Endothelial cell of umbilical vein (primary cell): Measurements from ENCODE around the gene TUBA3D. TPM values are rescaled to one million over a fixed set of nuclear protein-coding genes. Genes with fewer than 3 reads are reported as not detected.
"Not testable (repeated sequence)": the region's sequence is repeated elsewhere in the genome, so short reads cannot be mapped to it uniquely, and the experiment has no call there.

Experiments used
- BruUV-seq: library from RNA; stranded (reverse); fragments of 400-500 nt; replicated peaks from 2 replicates; lab custom pipeline; 2021; lab: Mats Ljungman, UMichigan
- CTCF ChIA-PET: fragments of 300-600, 350-600 bp; sonication (Branson Sonifier 250); formaldehyde crosslinking; loops from one replicate; lab custom pipeline; 2021; ENCODE audit warnings: antibody characterized with exemption, inconsistent platforms; lab: Charles Lee
- POLR2A ChIA-PET: fragments of 300-600, 350-600 bp; sonication (Branson Sonifier 250); formaldehyde crosslinking; loops from one replicate; lab custom pipeline; 2021; ENCODE audit warnings: antibody characterized with exemption, inconsistent platforms; lab: Charles Lee
- DNase-seq: peaks from one replicate; pipeline ENCODE4 v3.0.0-alpha.2; 2011; ENCODE audit warnings: low read depth, low spot score
- FAIRE-seq: peaks from 2 replicates; lab custom pipeline; 2011; peaks lifted over from hg19 to GRCh38; lab: Jason Lieb, UNC
- H2AFZ ChIP-seq: 2 replicates; pipeline ENCODE4 v1.6.0; 2012; ENCODE audit warnings: low read depth, low read length, control low read depth, inconsistent platforms
- H3K27ac ChIP-seq: 2 replicates; pipeline ENCODE4 v1.5.1; 2011; ENCODE audit warnings: low read depth, mild to moderate bottlenecking, control low read depth, low read length, moderate library complexity; ENCODE audit not compliant: insufficient read depth
- H3K27me3 ChIP-seq, 2 experiments: 2 replicates each; pipeline versions ENCODE4 v1.6.0 to v1.6.1; 2011; ENCODE audit warnings: low read length in 2 of 2, mixed read lengths in 1 of 2; ENCODE audit not compliant: control insufficient read depth in 2 of 2, insufficient read depth in 2 of 2
- H3K36me3 ChIP-seq, 2 experiments: 2 replicates in 1 of 2; 3 replicates in 1 of 2; pipeline ENCODE4 v1.5.1; 2011; ENCODE audit warnings: low read length in 2 of 2, mild to moderate bottlenecking in 1 of 2, moderate library complexity in 1 of 2; ENCODE audit not compliant: control insufficient read depth in 2 of 2, insufficient read depth in 2 of 2; ENCODE audit errors: extremely low read depth in 1 of 2
- H3K4me1 ChIP-seq: 3 replicates; pipeline ENCODE4 v1.5.1; 2011; ENCODE audit warnings: mild to moderate bottlenecking, low read length; ENCODE audit not compliant: control insufficient read depth, insufficient read depth; ENCODE audit errors: extremely low read depth
- H3K4me2 ChIP-seq: 2 replicates; pipeline ENCODE4 v1.6.1; 2011; ENCODE audit warnings: low read length, control low read depth, mixed read lengths; ENCODE audit not compliant: insufficient read depth
- H3K4me3 ChIP-seq, 3 experiments: fragments of 200-600 bp in 1 of 3; sonication (generic), shearing (Covaris generic) in 1 of 3; replicated peaks in 1 of 3; 2 replicates each; pipeline ENCODE4 v1.5.1; 2011 to 2016; ENCODE audit warnings: control low read depth in 3 of 3, low read length in 3 of 3, mild to moderate bottlenecking in 2 of 3, inconsistent platforms in 1 of 3, low read depth in 1 of 3, moderate library complexity in 1 of 3; ENCODE audit not compliant: insufficient read depth in 1 of 3
- H3K79me2 ChIP-seq: 2 replicates; pipeline ENCODE4 v1.6.0; 2012; ENCODE audit warnings: low read length, inconsistent platforms; ENCODE audit not compliant: control insufficient read depth, insufficient read depth
- H3K9ac ChIP-seq: replicated peaks from 2 replicates; pipeline ENCODE3; 2011; ENCODE audit warnings: low read length, control low read depth; ENCODE audit not compliant: insufficient read depth; ENCODE audit errors: extremely low read depth
- H3K9me1 ChIP-seq: replicated peaks from 3 replicates; pipeline ENCODE4 v1.6.0; 2011; ENCODE audit warnings: mild to moderate bottlenecking, low read length; ENCODE audit not compliant: control insufficient read depth, insufficient read depth; ENCODE audit errors: extremely low read depth
- H3K9me3 ChIP-seq: replicated peaks from 2 replicates; pipeline ENCODE4 v1.5.1; 2012; ENCODE audit warnings: low read length, inconsistent platforms; ENCODE audit not compliant: control insufficient read depth, insufficient read depth
- H4K20me1 ChIP-seq: replicated peaks from 2 replicates; pipeline ENCODE3; 2011; ENCODE audit warnings: mild to moderate bottlenecking, low read length; ENCODE audit not compliant: control insufficient read depth, insufficient read depth; ENCODE audit errors: extremely low read depth
- CTCF ChIP-seq, 2 donors: IDR thresholded peaks; 1 replicate in 1 of 2; 2 replicates in 1 of 2; pipeline ENCODE4 v1.5.1; 2011; ENCODE audit warnings: low read length in 2 of 2, mild to moderate bottlenecking in 2 of 2, moderate library complexity in 2 of 2, control low read depth in 1 of 2, inconsistent platforms in 1 of 2, low read depth in 1 of 2; ENCODE audit not compliant: insufficient read depth in 1 of 2; ENCODE audit errors: extremely low read depth in 1 of 2
- EZH2 ChIP-seq: IDR thresholded peaks from 2 replicates; pipeline ENCODE4 v1.6.1; 2012; ENCODE audit warnings: borderline replicate concordance, low read depth, mild to moderate bottlenecking, moderate library complexity, low read length, inconsistent platforms; ENCODE audit not compliant: severe bottlenecking
- FOS ChIP-seq: IDR thresholded peaks from 2 replicates; pipeline ENCODE4 v1.6.1; 2011; ENCODE audit warnings: mild to moderate bottlenecking, low read length, moderate library complexity, borderline replicate concordance; ENCODE audit not compliant: insufficient read depth
- GATA2 ChIP-seq: IDR thresholded peaks from 2 replicates; pipeline ENCODE4 v1.7.0; 2011; ENCODE audit warnings: low read depth, mild to moderate bottlenecking, moderate library complexity, mixed read lengths, low read length; ENCODE audit not compliant: insufficient read length, insufficient read depth
- JUN ChIP-seq: IDR thresholded peaks from 2 replicates; pipeline ENCODE4 v1.6.1; 2011; ENCODE audit warnings: borderline replicate concordance, low read depth; ENCODE audit not compliant: insufficient read length, insufficient read depth
- MYC ChIP-seq: IDR thresholded peaks from one replicate; pipeline ENCODE4 v1.6.1; 2011; ENCODE audit warnings: mild to moderate bottlenecking, low read depth, low read length
- POLR2A ChIP-seq: IDR thresholded peaks from 2 replicates; pipeline ENCODE4 v1.6.1; 2012; ENCODE audit warnings: low read depth, mild to moderate bottlenecking, control low read depth, low read length
- POLR2AphosphoS5 ChIP-seq: IDR thresholded peaks from 2 replicates; pipeline ENCODE4 v1.6.1; 2012; ENCODE audit warnings: low read depth, mild to moderate bottlenecking, control low read depth, low read length, moderate library complexity; ENCODE audit not compliant: insufficient read depth
- dilution Hi-C: fragments of 300-500 bp; cut with MboI; formaldehyde crosslinking; loops from one replicate; pipeline ENCODE4 v1.15.0; 2019; ENCODE audit warnings: low sequenced_read_pairs; ENCODE audit not compliant: extremely low pct_ligation_motif_present
- intact Hi-C: fragments of 100-400 bp; cut with micrococcal nuclease; formaldehyde crosslinking; loops from one replicate; pipeline ENCODE4 v1.10.0; 2022
- polyA plus RNA-seq, 4 experiments: library from polyadenylated mRNA; depleted of rRNA in 3 of 4; stranded (reverse) in 3 of 4; unstranded in 1 of 4; fragments of >200 nt; gene quantifications; 2 replicates each; pipeline versions ENCODE4 v1.2.1 to v1.2.3, GENCODE V29; 2011 to 2012; ENCODE audit warnings: missing spikeins in 1 of 4
- total RNA-seq: library from RNA; stranded (reverse); gene quantifications from 2 replicates; pipeline ENCODE4 v1.2.3, GENCODE V29; 2021
- TF ChIP-seq, protein P1 (sequence below): IDR thresholded peaks from 2 replicates; pipeline ENCODE4 v1.6.1; 2011; ENCODE audit not compliant: insufficient read depth, insufficient read length

Gene TUBA3D
- total and polyA plus RNA-seq, 2 donors (not counting 3 experiments of a cell fraction or from before 2014, with no cell fraction given): not detected

DNA sequence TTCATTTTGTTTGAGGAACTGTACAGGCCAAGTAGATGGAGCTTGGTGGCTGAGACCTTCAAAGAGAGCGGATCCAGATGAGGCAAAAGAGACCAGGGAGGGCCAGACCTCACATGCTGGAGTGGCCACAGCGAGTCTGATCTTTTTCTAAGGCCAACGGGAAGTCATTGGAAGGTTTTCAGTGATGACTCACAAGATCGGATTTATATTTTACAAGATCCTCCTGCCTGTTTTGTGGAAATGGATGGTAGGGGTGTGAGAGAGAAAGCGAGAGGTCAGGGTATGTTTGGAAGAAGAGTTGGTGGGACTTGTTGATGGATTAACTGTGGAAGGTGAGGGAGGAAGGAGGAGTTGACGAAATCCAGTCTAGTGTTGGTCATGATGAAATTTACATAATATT is 44.6 kb upstream of the TUBA3D start:
- POLR2A ChIA-PET: no interaction called here
- no TSS peak for BruUV-seq
- H3K9me1 ChIP-seq: no peaks in the 10 kb centered on the region
- no peak overlapping the region for H2AFZ ChIP-seq
- FAIRE-seq (no peak), DNase-seq (no peak)
- no peak for TF ChIP-seq POLR2AphosphoS5
- TF ChIP-seq GATA2: no peak
- TF ChIP-seq CTCF (IDR thresholded peaks at IDR 0.05; ENCODE audit: extremely low read depth in 1 of 2, insufficient read depth in 1 of 2, low read depth in 1 of 2, low read length in 2 of 2): no peak
- no peak for TF ChIP-seq MYC
- no peak for TF ChIP-seq EZH2
- TF ChIP-seq FOS: no peak
- TF ChIP-seq JUN: no peak
- TF ChIP-seq POLR2A: no peak
- TF ChIP-seq, protein P1, sequence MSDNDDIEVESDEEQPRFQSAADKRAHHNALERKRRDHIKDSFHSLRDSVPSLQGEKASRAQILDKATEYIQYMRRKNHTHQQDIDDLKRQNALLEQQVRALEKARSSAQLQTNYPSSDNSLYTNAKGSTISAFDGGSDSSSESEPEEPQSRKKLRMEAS: no peak
- intact Hi-C loops: no loop called here
- H3K27me3 ChIP-seq: peaks cover 23 to 28% of the 10 kb centered on the region in 2 experiments
- no peaks in the 10 kb centered on the region for H4K20me1 ChIP-seq
- H3K4me2 ChIP-seq: no peak overlapping the region
- H3K36me3 ChIP-seq: no peaks in the 10 kb centered on the region
- no peaks in the 10 kb centered on the region for H3K4me1 ChIP-seq
- no peak overlapping the region for H3K4me3 ChIP-seq
- no peak overlapping the region for H3K27ac ChIP-seq
- dilution Hi-C loops: no loop called here
- H3K79me2 ChIP-seq: no peaks in the 10 kb centered on the region
- no peaks in the 10 kb centered on the region for H3K9me3 ChIP-seq
- CTCF ChIA-PET: no interaction called here
- no peak overlapping the region for H3K9ac ChIP-seq

- H4K20me1 ChIP-seq, H3K9ac ChIP-seq, FAIRE-seq, BruUV-seq, H3K27me3 ChIP-seq, H2AFZ ChIP-seq, H3K4me2 ChIP-seq, H3K4me3 ChIP-seq, H3K9me3 ChIP-seq, H3K27ac ChIP-seq, H3K79me2 ChIP-seq, intact Hi-C loops, H3K9me1 ChIP-seq, POLR2A ChIA-PET, DNase-seq, CTCF ChIA-PET, H3K36me3 ChIP-seq, H3K4me1 ChIP-seq, dilution Hi-C loops: not testable (repeated sequence)
Observed at GRCh38 chr2:131440742-131441468, 35.0 kb upstream of the TUBA3D start.
